Natural killer cell (primary cell): ENCODE results near the gene RASSF10. TPM values are rescaled to one million over a fixed set of nuclear protein-coding genes. Genes with fewer than 3 reads are reported as not detected.
"Not testable (repeated sequence)": the region's sequence is repeated elsewhere in the genome, so short reads cannot be mapped to it uniquely, and the experiment has no call there.

Experiments
- ATAC-seq, 3 donors: fragments of 150-1000 bp in 2 of 3; fragments of 200-7000 bp in 1 of 3; cut with Tn5 transposase; 1 replicate in 1 of 3; 2 replicates in 2 of 3; pipeline ENCODE4 v1.10.0; 2021; ENCODE audit warnings: mild to moderate bottlenecking in 2 of 3, moderate library complexity in 2 of 3
- DNase-seq, 2 donors: peaks; one replicate each; pipeline versions ENCODE4 v3.0.0 to v3.0.0-alpha.2; 2013 to 2021; ENCODE audit warnings: mixed read lengths in 1 of 2
- H3K27ac ChIP-seq: one replicate; pipeline ENCODE4 v1.5.1; 2013; ENCODE audit warnings: mild to moderate bottlenecking, low read length
- H3K27me3 ChIP-seq: one replicate; pipeline ENCODE4 v1.6.1; 2013; ENCODE audit warnings: low read length; ENCODE audit not compliant: control insufficient read depth, insufficient read depth
- H3K36me3 ChIP-seq: one replicate; pipeline ENCODE4 v1.6.1; 2013; ENCODE audit warnings: low read length; ENCODE audit not compliant: control insufficient read depth, insufficient read depth
- H3K4me1 ChIP-seq: one replicate; pipeline ENCODE4 v1.6.1; 2013; ENCODE audit warnings: low read length; ENCODE audit not compliant: control insufficient read depth, insufficient read depth
- H3K4me3 ChIP-seq: one replicate; pipeline ENCODE4 v1.5.1; 2013; ENCODE audit warnings: low read length
- H3K9me3 ChIP-seq: one replicate; pipeline ENCODE4 v1.6.1; 2013; ENCODE audit warnings: low read length; ENCODE audit not compliant: control insufficient read depth, insufficient read depth
- H3K27ac Mint-ChIP-seq, 2 donors: one replicate each; pipeline ENCODE4 v1.8.0; 2022; ENCODE audit warnings: mild to moderate bottlenecking in 2 of 2, mixed read lengths in 2 of 2, moderate library complexity in 1 of 2
- H3K27me3 Mint-ChIP-seq, 2 donors: one replicate each; pipeline ENCODE4 v1.8.0; 2022; ENCODE audit warnings: low read depth in 2 of 2, mixed read lengths in 2 of 2
- H3K36me3 Mint-ChIP-seq: one replicate; pipeline ENCODE4 v1.8.0; 2022; ENCODE audit warnings: mixed read lengths
- H3K4me1 Mint-ChIP-seq, 2 donors: one replicate each; pipeline ENCODE4 v1.8.0; 2022; ENCODE audit warnings: mixed read lengths in 2 of 2
- H3K4me3 Mint-ChIP-seq: one replicate; pipeline ENCODE4 v1.8.0; 2022; ENCODE audit warnings: mild to moderate bottlenecking, moderate library complexity, mixed read lengths
- H3K9me3 Mint-ChIP-seq, 2 donors: one replicate each; pipeline ENCODE4 v1.8.0; 2022; ENCODE audit warnings: mixed read lengths in 2 of 2
- WGBS: methylation state at CpG from one replicate; pipeline ENCODE4 v1.1.7; 2013; ENCODE audit warnings: missing lambda C conversion rate; ENCODE audit not compliant: insufficient coverage; 5-methylcytosine and 5-hydroxymethylcytosine counted together
- intact Hi-C: fragments of 100-400 bp; cut with micrococcal nuclease; formaldehyde crosslinking; loops from one replicate; pipeline ENCODE4 v1.14.2; 2022
- total RNA-seq, 4 donors: library from RNA; stranded (reverse); fragments of 120-200 nt in 1 of 4; gene quantifications; one replicate each; pipeline versions ENCODE4 v1.2.3 to v1.2.4, GENCODE V29; 2013 to 2022
- TF ChIP-seq, protein P1 (sequence below): fragments of 200-600 bp; IDR thresholded peaks from one replicate; pipeline ENCODE4 v1.8.0; 2022; ENCODE audit warnings: antibody characterized with exemption

The RASSF10 gene
- total RNA-seq, 3 donors from 2014 or later (not counting 1 experiment from before 2014, with no cell fraction given) = not detected

DNA sequence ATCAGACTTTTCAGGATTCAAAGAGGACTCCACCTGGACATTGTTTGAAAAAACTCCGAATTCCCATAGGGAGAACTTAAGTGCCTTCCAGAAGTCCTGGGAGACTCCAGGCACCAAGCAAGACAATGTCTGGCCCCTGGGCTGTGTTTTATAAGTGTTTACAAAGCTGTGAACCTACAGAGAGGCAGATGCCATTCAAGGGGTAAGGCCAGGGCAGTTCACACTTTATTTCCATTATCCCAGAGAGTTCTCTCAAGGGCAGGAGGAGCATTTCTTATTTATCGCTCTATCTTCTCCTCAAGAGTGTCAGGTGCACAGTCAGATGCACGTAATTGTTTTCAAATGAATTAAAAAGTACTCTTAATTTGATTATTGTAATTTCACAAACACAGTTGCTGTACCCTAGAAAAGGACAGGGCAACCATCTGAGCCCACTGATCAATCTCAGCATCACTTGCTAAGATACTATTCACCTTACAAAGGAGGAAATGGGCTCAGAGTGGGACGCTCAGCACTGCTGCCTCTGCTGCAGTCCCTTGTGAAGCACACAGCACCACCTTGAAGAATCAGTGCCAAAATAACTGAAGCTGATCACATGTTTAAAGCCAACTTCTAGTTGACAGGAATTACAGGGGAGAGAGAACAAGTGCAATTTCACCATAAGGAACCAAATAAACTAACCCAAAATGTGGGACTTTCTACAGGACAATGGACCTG, 35.0 kb downstream of the RASSF10 start:
- DNase-seq (no peak), ATAC-seq (no peak)
- H3K27me3 ChIP-seq = peaks cover 2% of the 10 kb centered on the region
- intact Hi-C loops = no loop called here
- Mint-ChIP-seq H3K9me3 (peaks cover 0 to 2% of the 10 kb centered on the region in 2 donors), H3K4me1 (no peaks in the 10 kb centered on the region), H3K36me3 (no peaks in the 10 kb centered on the region), H3K27ac (no peak overlapping the region), H3K4me3 (no peak overlapping the region), H3K27me3 (peaks cover 15 to 30% of the 10 kb centered on the region in 2 donors)
- H3K4me1 ChIP-seq = no peaks in the 10 kb centered on the region
- no peak overlapping the region for H3K27ac ChIP-seq
- 85% methylated on average over 4 of the region's 4 CpGs for WGBS
- H3K36me3 ChIP-seq = no peaks in the 10 kb centered on the region
- TF ChIP-seq, protein P1, sequence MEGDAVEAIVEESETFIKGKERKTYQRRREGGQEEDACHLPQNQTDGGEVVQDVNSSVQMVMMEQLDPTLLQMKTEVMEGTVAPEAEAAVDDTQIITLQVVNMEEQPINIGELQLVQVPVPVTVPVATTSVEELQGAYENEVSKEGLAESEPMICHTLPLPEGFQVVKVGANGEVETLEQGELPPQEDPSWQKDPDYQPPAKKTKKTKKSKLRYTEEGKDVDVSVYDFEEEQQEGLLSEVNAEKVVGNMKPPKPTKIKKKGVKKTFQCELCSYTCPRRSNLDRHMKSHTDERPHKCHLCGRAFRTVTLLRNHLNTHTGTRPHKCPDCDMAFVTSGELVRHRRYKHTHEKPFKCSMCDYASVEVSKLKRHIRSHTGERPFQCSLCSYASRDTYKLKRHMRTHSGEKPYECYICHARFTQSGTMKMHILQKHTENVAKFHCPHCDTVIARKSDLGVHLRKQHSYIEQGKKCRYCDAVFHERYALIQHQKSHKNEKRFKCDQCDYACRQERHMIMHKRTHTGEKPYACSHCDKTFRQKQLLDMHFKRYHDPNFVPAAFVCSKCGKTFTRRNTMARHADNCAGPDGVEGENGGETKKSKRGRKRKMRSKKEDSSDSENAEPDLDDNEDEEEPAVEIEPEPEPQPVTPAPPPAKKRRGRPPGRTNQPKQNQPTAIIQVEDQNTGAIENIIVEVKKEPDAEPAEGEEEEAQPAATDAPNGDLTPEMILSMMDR = no peak
- no peak overlapping the region for H3K4me3 ChIP-seq
- H3K9me3 ChIP-seq = no peaks in the 10 kb centered on the region

DNA sequence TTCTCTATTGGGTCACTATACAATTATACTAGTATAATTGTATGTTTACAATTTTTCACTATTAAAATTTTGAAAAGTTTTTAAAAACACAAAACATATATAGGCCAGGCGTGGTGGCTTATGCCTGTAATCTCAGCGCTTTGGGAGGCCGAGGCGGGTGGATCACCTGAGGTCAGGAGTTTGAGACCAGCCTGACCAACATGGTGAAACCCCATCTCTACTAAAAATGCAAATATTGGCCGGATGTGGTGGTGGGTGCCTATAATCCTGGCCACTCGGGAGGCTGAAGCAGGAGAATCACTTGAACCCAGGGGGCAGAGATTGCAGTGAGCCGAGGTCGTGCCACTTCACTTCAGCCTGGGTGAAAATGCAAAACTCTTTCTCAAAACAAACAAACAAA, 36.0 kb downstream of the RASSF10 start:
- H3K36me3 Mint-ChIP-seq, H3K4me3 Mint-ChIP-seq, H3K9me3 Mint-ChIP-seq, H3K27ac Mint-ChIP-seq, H3K4me3 ChIP-seq, H3K27ac ChIP-seq, ATAC-seq, H3K36me3 ChIP-seq, H3K27me3 ChIP-seq, H3K4me1 ChIP-seq, H3K9me3 ChIP-seq, H3K4me1 Mint-ChIP-seq, DNase-seq, intact Hi-C loops: not testable (repeated sequence)
- 76% methylated on average over 8 of the region's 8 CpGs for WGBS
- H3K27me3 Mint-ChIP-seq = peaks cover 14 to 31% of the 10 kb centered on the region in 2 donors

DNA sequence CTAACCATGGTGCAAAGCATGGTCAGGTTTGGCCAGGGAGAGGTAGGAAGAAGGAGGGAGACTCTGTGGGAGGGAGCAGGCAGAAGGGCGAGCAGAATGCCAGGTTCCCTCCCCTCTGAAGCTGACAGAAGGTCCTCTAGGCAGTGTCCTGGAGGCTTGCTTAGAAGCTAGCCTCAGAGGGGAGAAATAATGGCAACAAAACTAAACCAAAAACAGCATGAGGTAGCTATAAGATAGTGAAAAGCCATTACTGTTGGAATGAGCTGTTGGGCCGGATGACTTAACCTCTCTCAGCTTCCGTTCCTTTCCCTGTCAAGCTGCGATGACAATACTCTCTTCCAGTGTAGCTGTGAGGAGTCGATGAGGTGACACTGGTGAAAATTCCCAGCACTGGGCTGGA, 36.6 kb downstream of the RASSF10 start:
- H3K27ac Mint-ChIP-seq = no peak overlapping the region
- Histone ChIP-seq H3K36me3 (no peaks in the 10 kb centered on the region), H3K27me3 (peaks cover 11% of the 10 kb centered on the region), H3K4me1 (no peaks in the 10 kb centered on the region), H3K9me3 (no peaks in the 10 kb centered on the region), H3K27ac (no peak overlapping the region), H3K4me3 (no peak overlapping the region)
- TF ChIP-seq, protein P1 = no peak
- ATAC-seq (no peak), DNase-seq (no peak)
- no peaks in the 10 kb centered on the region for H3K36me3 Mint-ChIP-seq
- peaks cover 4 to 6% of the 10 kb centered on the region in 2 donors for H3K9me3 Mint-ChIP-seq
- H3K27me3 Mint-ChIP-seq = peaks cover 17 to 37% of the 10 kb centered on the region in 2 donors
- intact Hi-C loops = no loop called here
- WGBS = 85% methylated on average over 5 of the region's 5 CpGs
- no peaks in the 10 kb centered on the region for H3K4me1 Mint-ChIP-seq
- H3K4me3 Mint-ChIP-seq = no peak overlapping the region

DNA sequence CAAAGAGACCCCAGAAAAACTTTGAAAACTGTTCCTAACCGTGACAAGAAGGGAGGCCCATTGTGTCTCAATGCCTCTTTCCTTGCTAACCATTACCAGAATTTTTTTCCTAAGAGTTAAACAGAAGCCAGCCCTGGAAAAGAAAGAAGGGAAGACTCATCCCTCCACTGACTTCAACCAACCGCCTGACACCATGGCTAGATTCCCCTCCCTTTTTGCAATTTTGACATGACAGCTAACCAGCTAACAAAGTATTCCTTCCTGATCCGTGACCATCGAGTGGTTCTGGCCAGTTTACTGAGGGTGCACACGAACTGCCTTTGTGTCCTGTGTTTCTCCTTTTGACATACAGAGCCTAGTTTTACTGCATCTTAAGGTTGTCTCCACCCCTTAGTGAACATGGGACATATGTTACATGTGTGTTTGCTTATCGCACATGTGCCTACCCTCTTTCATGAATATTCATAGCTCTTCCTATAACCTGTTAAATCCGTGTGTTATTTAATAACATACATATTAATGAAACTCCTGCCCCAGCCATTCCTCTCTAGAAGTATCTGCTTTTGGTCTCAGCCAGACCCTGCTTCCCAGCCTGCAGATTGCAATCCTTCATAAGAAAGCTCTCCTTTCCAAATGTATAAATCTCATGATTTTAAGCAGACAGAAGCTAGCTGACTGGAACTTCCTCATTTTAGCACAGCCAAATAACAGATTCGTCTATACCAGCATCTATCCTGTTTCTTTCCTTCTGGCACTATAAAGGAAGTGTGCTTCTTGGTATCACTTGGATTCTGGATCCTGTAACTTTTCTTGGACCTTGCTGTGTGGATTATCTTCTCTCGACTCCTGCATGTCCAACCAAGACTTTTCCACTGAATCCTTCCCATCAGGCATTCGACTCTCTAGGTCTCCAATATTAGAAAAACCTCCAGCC, 37.8 kb downstream of the RASSF10 start:
- no peaks in the 10 kb centered on the region for H3K4me1 Mint-ChIP-seq
- no peak overlapping the region for H3K27ac Mint-ChIP-seq
- 79% methylated on average over 10 of the region's 10 CpGs for WGBS
- H3K27me3 ChIP-seq = peaks cover 11% of the 10 kb centered on the region
- no peak overlapping the region for H3K27ac ChIP-seq
- no peaks in the 10 kb centered on the region for H3K4me1 ChIP-seq
- H3K4me3 Mint-ChIP-seq = no peak overlapping the region
- H3K9me3 Mint-ChIP-seq = peaks cover 4 to 6% of the 10 kb centered on the region in 2 donors
- intact Hi-C loops = no loop called here
- TF ChIP-seq, protein P1 = no peak
- H3K36me3 Mint-ChIP-seq = no peaks in the 10 kb centered on the region
- no peak overlapping the region for H3K4me3 ChIP-seq
- DNase-seq (no peak), ATAC-seq (no peak)
- H3K9me3 ChIP-seq = no peaks in the 10 kb centered on the region
- H3K27me3 Mint-ChIP-seq = peaks cover 17 to 40% of the 10 kb centered on the region in 2 donors
- no peaks in the 10 kb centered on the region for H3K36me3 ChIP-seq
